ENCODE results near the gene PTH2. TPM values are rescaled to one million over a fixed set of nuclear protein-coding genes. Genes with fewer than 3 reads are reported as not detected.

The PTH2 gene
- total and polyA plus RNA-seq, 2 experiments from 2014 or later: not detected

- WGBS (ENCODE audit: low lambda C conversion rate, missing lambda C conversion rate): 52% methylated on average over 9 of the region's 9 CpGs
- no peak overlapping the region for H3K27ac ChIP-seq
- H3K9me3 ChIP-seq (ENCODE audit: low read depth): no peaks in the 10 kb centered on the region
- no peak overlapping the region for H3K4me2 ChIP-seq
- TF ChIP-seq CTCF (IDR thresholded peaks at IDR 0.05; ENCODE audit: poor library complexity) (no peak), EZH2 (IDR thresholded peaks at IDR 0.05; ENCODE audit: borderline replicate concordance) (no peak), EZH2phosphoT487 (IDR thresholded peaks at IDR 0.05; ENCODE audit: low read depth, severe bottlenecking, unreplicated experiment) (no peak)
- H3K27me3 ChIP-seq: peaks cover 20% of the 10 kb centered on the region
- no peak overlapping the region for H2AFZ ChIP-seq
- no peak for DNase-seq (ENCODE audit: low spot score)
- H3K79me2 ChIP-seq: no peaks in the 10 kb centered on the region
- H3K9me2 ChIP-seq (replicated peaks; ENCODE audit: insufficient read depth): no peaks in the 10 kb centered on the region
- no peak overlapping the region for H3K4me3 ChIP-seq
- H4K20me1 ChIP-seq (ENCODE audit: insufficient read depth, poor library complexity, severe bottlenecking): no peaks in the 10 kb centered on the region
- no peaks in the 10 kb centered on the region for H3K4me1 ChIP-seq (ENCODE audit: insufficient read depth)
- no peaks in the 10 kb centered on the region for H3K36me3 ChIP-seq (replicated peaks; ENCODE audit: insufficient read depth, low read depth)
Observed at GRCh38 chr19:49413348-49413747, 9.9 kb downstream of the PTH2 start.

GRCh38 chr19:49411681-49412326, 11.4 kb downstream of the PTH2 start:
- H3K9me2 ChIP-seq (replicated peaks; ENCODE audit: insufficient read depth): no peaks in the 10 kb centered on the region
- no peak for DNase-seq (ENCODE audit: low spot score)
- no peaks in the 10 kb centered on the region for H3K9me3 ChIP-seq (ENCODE audit: low read depth)
- H3K4me1 ChIP-seq (ENCODE audit: insufficient read depth): no peaks in the 10 kb centered on the region
- H3K36me3 ChIP-seq (replicated peaks; ENCODE audit: insufficient read depth, low read depth): no peaks in the 10 kb centered on the region
- H3K27me3 ChIP-seq: peaks cover 7% of the 10 kb centered on the region
- no peak overlapping the region for H3K4me3 ChIP-seq
- TF ChIP-seq EZH2phosphoT487 (IDR thresholded peaks at IDR 0.05; ENCODE audit: low read depth, severe bottlenecking, unreplicated experiment) (no peak), EZH2 (IDR thresholded peaks at IDR 0.05; ENCODE audit: borderline replicate concordance) (no peak), CTCF (IDR thresholded peaks at IDR 0.05; ENCODE audit: poor library complexity) (no peak)
- H3K79me2 ChIP-seq: no peaks in the 10 kb centered on the region
- no peak overlapping the region for H2AFZ ChIP-seq
- 83% methylated on average over 3 of the region's 3 CpGs for WGBS (ENCODE audit: low lambda C conversion rate, missing lambda C conversion rate)
- H3K4me2 ChIP-seq: no peak overlapping the region
- no peaks in the 10 kb centered on the region for H4K20me1 ChIP-seq (ENCODE audit: insufficient read depth, poor library complexity, severe bottlenecking)
- H3K27ac ChIP-seq: no peak overlapping the region

- 81% methylated on average over 5 of the region's 5 CpGs for WGBS (ENCODE audit: low lambda C conversion rate, missing lambda C conversion rate)
- H3K4me2 ChIP-seq: no peak overlapping the region
- no peaks in the 10 kb centered on the region for H4K20me1 ChIP-seq (ENCODE audit: insufficient read depth, poor library complexity, severe bottlenecking)
- H3K4me3 ChIP-seq: no peak overlapping the region
- no peak for TF ChIP-seq CTCF (IDR thresholded peaks at IDR 0.05; ENCODE audit: poor library complexity)
- no peak overlapping the region for H2AFZ ChIP-seq
- DNase-seq (ENCODE audit: low spot score): no peak
- H3K9me3 ChIP-seq (ENCODE audit: low read depth): no peaks in the 10 kb centered on the region
- no peaks in the 10 kb centered on the region for H3K4me1 ChIP-seq (ENCODE audit: insufficient read depth)
- no peaks in the 10 kb centered on the region for H3K79me2 ChIP-seq
- no peaks in the 10 kb centered on the region for H3K9me2 ChIP-seq (replicated peaks; ENCODE audit: insufficient read depth)
- no peaks in the 10 kb centered on the region for H3K36me3 ChIP-seq (replicated peaks; ENCODE audit: insufficient read depth, low read depth)
- no peaks in the 10 kb centered on the region for H3K27me3 ChIP-seq
- no peak overlapping the region for H3K27ac ChIP-seq
Observed at GRCh38 chr19:49409441-49410029, 13.7 kb downstream of the PTH2 start.
